ENCODE data around the gene PPP1R13B. TPM values are rescaled to one million over a fixed set of nuclear protein-coding genes. Genes with fewer than 3 reads are reported as not detected.

Gene PPP1R13B
- total RNA-seq, 1 experiment from 2014 or later = 26.5 TPM

GRCh38 chr14:103725001-103725682 is 122.2 kb downstream of the PPP1R13B start:
- ChIA-PET CTCF (no interaction called here), POLR2A (ENCODE audit: unreplicated experiment) (no interaction called here)
- peaks cover 41% of the 10 kb centered on the region for H3K79me2 ChIP-seq (ENCODE audit: low read depth)
- H3F3A ChIP-seq (ENCODE audit: insufficient read depth, low read depth) = peaks cover 14% of the 10 kb centered on the region; the same call in 1 of the 2 replicates
- peaks cover 14% of the 10 kb centered on the region; the same call in 1 of the 2 replicates for H3K36me3 ChIP-seq (ENCODE audit: low read depth)
- TF ChIP-seq CTCF (conservative IDR thresholded peaks at IDR 0.05) (no peak), EZH2 (IDR thresholded peaks at IDR 0.05; ENCODE audit: low read depth) (no peak)
- H3K9me3 ChIP-seq (ENCODE audit: insufficient read depth, low read depth) = no peaks in the 10 kb centered on the region
- H3K27me3 ChIP-seq (ENCODE audit: insufficient read depth, low read depth) = no peaks in the 10 kb centered on the region
- peaks cover 46% of the 10 kb centered on the region for H4K20me1 ChIP-seq (ENCODE audit: insufficient read depth)
- no peak overlapping the region for H3K4me2 ChIP-seq
- no peaks in the 10 kb centered on the region for H3K9me2 ChIP-seq (ENCODE audit: insufficient read depth)
- peaks cover 16% of the 10 kb centered on the region for H3K4me1 ChIP-seq (replicated peaks; ENCODE audit: insufficient read depth)
- H3K4me3 ChIP-seq = no peak overlapping the region
- H3K27ac ChIP-seq = no peak overlapping the region
- no TSS peak for BruUV-seq (replicated peaks)
- no peak overlapping the region for H2AFZ ChIP-seq
- intact Hi-C loops (cut with micrococcal nuclease; ENCODE audit: unreplicated experiment) = no loop called here
- no peak for DNase-seq

- CTCF ChIA-PET = no interaction called here
- 0 out of 2 replicates have a peak, but pooled peaks cover 3% of the 10 kb centered on the region for H3K36me3 ChIP-seq (ENCODE audit: low read depth)
- TF ChIP-seq CTCF (conservative IDR thresholded peaks at IDR 0.05) (no peak), EZH2 (IDR thresholded peaks at IDR 0.05; ENCODE audit: low read depth) (no peak)
- no peak overlapping the region for H3K27ac ChIP-seq
- peaks cover 51% of the 10 kb centered on the region for H3K79me2 ChIP-seq (ENCODE audit: low read depth)
- no TSS peak for BruUV-seq (replicated peaks)
- no peaks in the 10 kb centered on the region for H3K9me2 ChIP-seq (ENCODE audit: insufficient read depth)
- H3K4me3 ChIP-seq = no peak overlapping the region
- no peak overlapping the region for H3K4me2 ChIP-seq
- H3F3A ChIP-seq (ENCODE audit: insufficient read depth, low read depth) = peaks cover 14% of the 10 kb centered on the region; the same call in 1 of the 2 replicates
- H3K9me3 ChIP-seq (ENCODE audit: insufficient read depth, low read depth) = no peaks in the 10 kb centered on the region
- no peak overlapping the region for H2AFZ ChIP-seq
- POLR2A ChIA-PET (ENCODE audit: unreplicated experiment) = no interaction called here
- H3K4me1 ChIP-seq (replicated peaks; ENCODE audit: insufficient read depth) = peaks cover 16% of the 10 kb centered on the region
- H4K20me1 ChIP-seq (ENCODE audit: insufficient read depth) = peaks cover 52% of the 10 kb centered on the region
- DNase-seq = no peak
- H3K27me3 ChIP-seq (ENCODE audit: insufficient read depth, low read depth) = no peaks in the 10 kb centered on the region
- intact Hi-C loops (cut with micrococcal nuclease; ENCODE audit: unreplicated experiment) = no loop called here
Measured at GRCh38 chr14:103724116-103724515, 123.3 kb downstream of the PPP1R13B start.

GRCh38 chr14:103723748-103724081 is 123.7 kb downstream of the PPP1R13B start:
- Histone ChIP-seq H3K9me3 (ENCODE audit: insufficient read depth, low read depth) (no peaks in the 10 kb centered on the region), H3K27me3 (ENCODE audit: insufficient read depth, low read depth) (no peaks in the 10 kb centered on the region), H3K27ac (no peak overlapping the region), H3F3A (ENCODE audit: insufficient read depth, low read depth) (peaks cover 14% of the 10 kb centered on the region; the same call in 1 of the 2 replicates), H2AFZ (no peak overlapping the region), H3K4me2 (no peak overlapping the region), H3K79me2 (ENCODE audit: low read depth) (peaks cover 54% of the 10 kb centered on the region), H3K9me2 (ENCODE audit: insufficient read depth) (no peaks in the 10 kb centered on the region), H3K36me3 (ENCODE audit: low read depth) (no peaks in the 10 kb centered on the region), H3K4me3 (no peak overlapping the region), H3K4me1 (replicated peaks; ENCODE audit: insufficient read depth) (peaks cover 16% of the 10 kb centered on the region), H4K20me1 (ENCODE audit: insufficient read depth) (peaks cover 52% of the 10 kb centered on the region)
- TF ChIP-seq EZH2 (IDR thresholded peaks at IDR 0.05; ENCODE audit: low read depth) (no peak), CTCF (conservative IDR thresholded peaks at IDR 0.05) (no peak)
- no TSS peak for BruUV-seq (replicated peaks)
- intact Hi-C loops (cut with micrococcal nuclease; ENCODE audit: unreplicated experiment) = no loop called here
- CTCF ChIA-PET = no interaction called here
- DNase-seq = no peak
- POLR2A ChIA-PET (ENCODE audit: unreplicated experiment) = no interaction called here

Data from PC-9 (cell line).